Measurements from ENCODE around the gene PCSK7.
"Not testable (repeated sequence)": the region's sequence is repeated elsewhere in the genome, so short reads cannot be mapped to it uniquely, and the experiment has no call there.

Gene PCSK7

DNA sequence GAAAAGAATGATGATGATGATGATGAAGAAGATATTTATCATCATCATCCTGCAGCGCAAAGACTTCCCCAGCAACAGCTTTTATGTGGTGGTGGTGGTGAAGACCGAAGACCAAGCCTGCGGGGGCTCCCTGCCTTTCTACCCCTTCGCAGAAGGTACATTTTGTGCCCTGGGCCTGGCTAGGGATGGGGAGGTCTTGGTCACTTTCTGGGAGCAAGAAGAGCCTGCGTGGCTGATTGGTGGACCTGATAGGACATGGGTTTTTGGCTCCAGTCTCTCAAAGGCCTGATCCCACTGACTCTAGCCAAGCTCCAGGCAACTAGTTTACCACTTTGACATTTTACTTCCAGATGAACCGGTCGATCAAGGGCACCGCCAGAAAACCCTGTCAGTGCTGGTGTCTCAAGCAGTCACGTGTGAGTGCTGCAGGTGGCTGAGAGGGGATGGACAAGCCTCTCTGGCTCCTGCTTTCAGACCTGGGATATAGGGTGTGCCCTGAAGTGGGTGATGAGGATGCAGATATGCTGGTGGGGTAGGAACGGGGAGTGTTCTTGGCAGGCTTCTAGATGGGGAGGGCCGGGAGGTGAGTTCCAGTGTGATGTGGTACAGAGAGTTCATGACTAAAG is 48.0 kb downstream of the PCSK7 start:
- DNase-seq, result no peak

DNA sequence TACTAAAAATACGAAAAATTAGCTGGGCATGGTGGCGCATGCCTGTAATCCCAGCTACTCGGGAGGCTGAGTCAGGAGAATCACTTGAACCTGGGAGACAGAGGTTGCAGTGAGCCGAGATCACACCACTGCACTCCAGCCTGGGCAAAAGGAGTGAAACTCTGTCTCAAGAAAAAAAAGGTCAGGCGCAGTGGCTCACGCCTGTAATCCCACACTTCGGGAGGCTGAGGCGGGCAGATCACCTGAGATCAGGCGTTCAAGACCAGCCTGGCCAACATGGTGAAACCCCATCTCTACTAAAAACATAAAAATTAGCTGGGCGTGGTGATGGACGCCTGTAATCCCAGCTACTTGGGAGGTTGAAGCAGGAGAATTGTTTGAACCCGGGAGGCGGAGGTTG is 48.7 kb downstream of the PCSK7 start:
- DNase-seq, result not testable (repeated sequence)

GRCh38 chr11:117182551-117182935 is 49.3 kb downstream of the PCSK7 start:
- no peak for DNase-seq

GRCh38 chr11:117181586-117182550 is 50.0 kb downstream of the PCSK7 start:
- no peak for DNase-seq

- DNase-seq, result peak in 42 of 51 donors; percentile 11 to 84 (median 58)
Observed at GRCh38 chr11:117180661-117181585, 51.0 kb downstream of the PCSK7 start.

GRCh38 chr11:117180020-117180419 is 51.9 kb downstream of the PCSK7 start:
- no peak for DNase-seq

- peak in 15 of 51 donors; percentile 20 to 73 (median 51) for DNase-seq
Observed at GRCh38 chr11:117179048-117179999, 52.5 kb downstream of the PCSK7 start.

GRCh38 chr11:117178210-117179034 is 53.5 kb downstream of the PCSK7 start, which contains the start of gene SIDT2:
SIDT2 (plus strand) TSS chr11:117178743; CDS start chr11:117179264, 521 bp downstream.
- peak; percentile 29 to 96 (median 88) for DNase-seq

- DNase-seq, result no peak
Observed at GRCh38 chr11:117177534-117178209, 54.2 kb downstream of the PCSK7 start.

DNA sequence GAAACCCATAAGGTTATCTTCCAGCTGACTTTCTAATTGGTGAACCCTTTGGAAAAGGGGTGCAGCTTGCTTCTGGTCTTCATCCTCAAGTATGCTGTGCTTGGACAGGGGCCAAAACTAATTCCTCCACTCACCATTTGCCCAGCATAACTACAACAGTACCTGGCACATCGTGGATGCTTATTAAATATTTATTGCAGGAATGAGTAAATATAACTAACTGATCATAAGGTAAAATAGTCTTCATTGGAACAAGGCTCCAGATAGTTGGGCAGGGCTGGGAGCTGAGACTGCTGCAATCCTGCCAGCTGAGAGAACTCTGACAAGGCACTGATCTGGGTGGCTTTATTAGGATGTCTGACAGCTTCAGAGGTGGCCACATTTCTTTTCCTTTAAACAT is 55.7 kb downstream of the PCSK7 start:
- DNase-seq, result no peak

- no peak for DNase-seq
Observed at GRCh38 chr11:117175781-117176180, 56.1 kb downstream of the PCSK7 start.

GRCh38 chr11:117175104-117175503 is 56.8 kb downstream of the PCSK7 start:
- DNase-seq, result peak in 15 of 51 donors; percentile 10 to 56 (median 38)

DNA sequence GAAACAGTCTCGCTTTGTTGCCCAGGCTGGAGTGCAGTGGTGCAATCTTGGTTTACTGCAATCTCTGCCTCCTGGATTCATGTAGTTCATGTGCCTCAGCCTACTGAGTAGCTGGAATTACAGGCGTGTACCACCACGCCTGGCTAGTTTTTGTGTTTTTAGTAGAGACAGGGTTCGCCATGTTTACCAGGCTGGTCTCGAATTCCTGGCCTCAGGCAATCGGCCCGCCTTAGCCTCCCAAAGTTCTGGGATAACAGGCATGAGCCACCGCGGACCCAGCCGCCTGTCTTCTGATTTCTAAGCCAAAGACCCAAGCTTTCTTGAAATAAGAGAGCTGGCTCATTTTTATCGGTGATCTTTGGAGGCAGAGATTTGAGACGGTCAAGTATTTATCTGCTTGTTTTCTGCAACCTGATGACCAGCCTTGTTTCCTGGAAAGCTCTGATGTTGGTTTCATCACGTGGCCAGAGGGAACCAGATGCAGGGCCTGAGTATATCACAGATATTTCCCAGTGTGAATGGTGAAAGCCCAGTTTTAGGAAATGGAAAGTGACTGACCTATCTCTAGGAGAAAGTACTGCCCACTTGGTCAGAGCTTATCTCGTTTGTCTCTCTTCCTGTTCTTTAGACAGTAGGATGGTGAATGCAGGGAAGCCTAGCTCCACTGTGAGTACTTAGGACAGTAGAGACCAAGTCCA is 59.0 kb downstream of the PCSK7 start:
- no peak for DNase-seq

DNA sequence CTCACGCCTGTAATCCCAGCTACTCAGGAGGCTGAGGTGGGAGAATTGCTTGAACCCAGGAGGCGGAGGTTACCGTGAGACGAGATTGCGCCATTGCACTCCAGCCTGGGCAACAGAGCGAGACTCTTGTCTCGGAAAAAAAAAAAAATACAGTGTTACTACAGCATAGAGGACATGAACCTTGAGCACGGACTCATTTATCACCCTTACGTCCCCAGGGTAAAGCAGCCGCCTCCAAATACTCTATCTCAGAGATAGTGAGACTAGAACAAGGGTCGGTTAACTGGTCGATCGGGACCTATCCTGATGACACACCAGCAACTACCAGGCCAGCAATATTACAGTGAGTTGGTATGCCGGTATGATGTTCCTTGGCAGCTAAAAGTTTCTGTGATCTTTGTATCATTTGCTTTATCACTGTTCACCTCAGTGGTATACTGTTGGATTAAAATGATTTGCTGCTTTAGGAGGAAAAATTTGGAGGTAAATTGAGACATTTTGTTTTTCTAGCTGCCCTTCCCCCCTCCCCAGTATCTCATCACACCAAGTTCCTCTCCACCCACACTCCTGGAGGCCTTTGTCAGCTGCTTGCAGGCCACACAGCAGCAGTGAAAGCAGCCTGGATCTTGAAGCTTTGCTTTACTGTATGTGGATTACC is 60.3 kb downstream of the PCSK7 start:
- no peak for DNase-seq

DNA sequence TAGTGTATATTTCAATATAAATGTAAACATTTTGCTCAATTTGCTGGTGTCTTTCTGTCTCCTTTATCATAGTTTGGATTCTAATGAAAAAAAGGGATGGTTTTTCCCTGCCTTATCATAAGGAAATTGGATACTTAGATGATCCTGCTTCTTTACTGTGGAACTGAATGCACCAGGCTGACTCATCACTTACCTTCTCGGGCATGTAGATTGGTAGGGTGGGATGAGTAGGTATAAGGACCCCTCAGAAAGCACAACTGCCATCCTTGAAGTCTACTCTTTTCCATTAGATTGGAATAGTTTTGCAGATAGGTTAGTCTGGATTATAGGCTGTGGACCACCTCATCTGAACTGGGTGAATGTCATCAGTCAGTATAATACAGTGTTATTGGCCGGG is 60.9 kb downstream of the PCSK7 start:
- DNase-seq, result no peak

GRCh38 chr11:117170210-117170609 is 61.7 kb downstream of the PCSK7 start:
- no peak for DNase-seq

- no peak for DNase-seq
Observed at GRCh38 chr11:117169736-117170135, 62.1 kb downstream of the PCSK7 start.

DNA sequence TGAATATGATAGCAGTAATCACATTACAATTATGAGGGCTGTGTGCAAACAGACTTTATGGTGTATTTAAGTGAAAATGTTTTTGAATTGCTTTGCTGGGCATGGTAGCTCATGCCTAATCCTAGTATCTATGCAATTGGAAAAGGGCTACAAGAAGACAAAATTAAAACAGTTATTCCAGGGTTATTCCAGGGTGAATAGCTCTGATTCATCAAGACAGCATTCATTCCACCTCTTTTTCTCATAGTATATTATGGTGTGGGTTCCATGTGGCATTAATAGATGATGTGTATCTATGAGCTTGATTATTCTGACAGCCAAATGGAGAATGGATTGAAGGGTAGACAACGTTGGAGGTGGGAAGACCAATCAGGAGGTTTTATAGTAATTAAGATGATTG is 65.4 kb downstream of the PCSK7 start:
- no peak for DNase-seq

Data from hypothalamus (tissue), 51 donors.